ENCODE measurements around the gene MT3. TPM values are rescaled to one million over a fixed set of nuclear protein-coding genes. Genes with fewer than 3 reads are reported as not detected.

The MT3 gene
- polyA plus RNA-seq, 1 of the 3 experiments (the other 2 are of a cell fraction): 0.43 TPM

DNA sequence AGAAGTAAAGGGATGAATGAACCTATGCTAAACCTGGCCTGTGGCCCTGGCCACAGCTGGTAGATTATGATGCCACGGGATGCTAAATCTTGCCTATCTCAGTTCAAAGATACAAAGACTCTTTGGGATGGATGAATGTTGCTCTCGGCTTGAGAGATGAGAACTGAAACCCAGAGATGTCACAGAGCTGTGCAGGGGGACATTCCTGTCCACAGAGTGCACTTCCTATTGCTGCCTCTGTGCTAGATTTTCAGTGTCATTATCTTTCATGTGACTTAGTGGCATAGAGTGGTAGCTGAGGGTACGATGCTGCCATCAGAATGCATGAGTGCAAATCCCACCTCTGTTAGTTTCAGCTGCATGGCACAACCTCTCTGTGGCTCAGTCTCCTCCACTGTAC lies 40.8 kb downstream of the MT3 start:
- Histone ChIP-seq H4K20me1 (ENCODE audit: insufficient read depth) (no peaks in the 10 kb centered on the region), H3K9ac (no peak overlapping the region), H3K27me3 (ENCODE audit: insufficient read depth) (peaks cover 8% of the 10 kb centered on the region; the same call in 1 of the 2 replicates), H3K4me3 (ENCODE audit: low read depth in 2 of 2, low read length in 1 of 2) (no peak overlapping the region), H2AFZ (ENCODE audit: low read depth) (no peak overlapping the region), H3K4me2 (no peak overlapping the region), H3K9me3 (no peaks in the 10 kb centered on the region), H3K36me3 (replicated peaks in 1 of 2; ENCODE audit: control insufficient read depth in 1 of 2, insufficient read depth in 2 of 2, low read length in 1 of 2) (no peaks in the 10 kb centered on the region), H3K79me2 (ENCODE audit: insufficient read depth) (peaks cover 13% of the 10 kb centered on the region; the same call in 1 of the 2 replicates), H3K4me1 (ENCODE audit: control insufficient read depth in 1 of 2, insufficient read depth in 2 of 2, low read depth in 1 of 2, low read length in 1 of 2) (peaks cover 7 to 23% of the 10 kb centered on the region in 2 experiments; a peak in 1 of 4 replicates), H3F3A (replicated peaks; ENCODE audit: insufficient read depth) (peaks cover 7% of the 10 kb centered on the region), H3K9me2 (no peaks in the 10 kb centered on the region), H3K27ac (ENCODE audit: low read depth in 2 of 2, low read length in 1 of 2) (no peak overlapping the region)
- ChIA-PET CTCF (interaction anchor here (1.1 to 1.7 kb wide), 3 partner anchors 12 to 72 kb away, joined by 3 to 6 read pairs (median 5); no protein-coding TSS in a partner anchor), POLR2A (interaction anchor here (0.6 to 1.2 kb wide), 2 partner anchors 12 to 21 kb away, joined by 3 read pairs; no protein-coding TSS in a partner anchor)
- WGBS (ENCODE audit: low lambda C conversion rate): 67% methylated on average over 3 of the region's 3 CpGs
- no peak for TF ChIP-seq TEAD4 (IDR thresholded peaks at IDR 0.05; ENCODE audit: borderline replicate concordance, insufficient read depth)
- no peak for TF ChIP-seq TCF12 (IDR thresholded peaks at IDR 0.05)
- no peak for TF ChIP-seq RCOR1 (IDR thresholded peaks at IDR 0.05; ENCODE audit: low read length)
- no peak for TF ChIP-seq NFIC (IDR thresholded peaks at IDR 0.05; ENCODE audit: borderline replicate concordance)
- TF ChIP-seq, protein P1, sequence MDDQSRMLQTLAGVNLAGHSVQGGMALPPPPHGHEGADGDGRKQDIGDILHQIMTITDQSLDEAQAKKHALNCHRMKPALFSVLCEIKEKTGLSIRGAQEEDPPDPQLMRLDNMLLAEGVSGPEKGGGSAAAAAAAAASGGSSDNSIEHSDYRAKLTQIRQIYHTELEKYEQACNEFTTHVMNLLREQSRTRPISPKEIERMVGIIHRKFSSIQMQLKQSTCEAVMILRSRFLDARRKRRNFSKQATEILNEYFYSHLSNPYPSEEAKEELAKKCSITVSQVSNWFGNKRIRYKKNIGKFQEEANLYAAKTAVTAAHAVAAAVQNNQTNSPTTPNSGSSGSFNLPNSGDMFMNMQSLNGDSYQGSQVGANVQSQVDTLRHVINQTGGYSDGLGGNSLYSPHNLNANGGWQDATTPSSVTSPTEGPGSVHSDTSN (IDR thresholded peaks at IDR 0.05): no peak
- no peak for TF ChIP-seq TAF1 (IDR thresholded peaks at IDR 0.05; ENCODE audit: borderline replicate concordance, low read depth, low read length)
- no peak for TF ChIP-seq EP300 (IDR thresholded peaks at IDR 0.05; ENCODE audit: borderline replicate concordance in 1 of 2, low read depth in 1 of 2, low read length in 1 of 2)
- no peak for TF ChIP-seq CHD2 (IDR thresholded peaks at IDR 0.05; ENCODE audit: low read length, partially characterized antibody)
- DNase-seq: peak; percentile 54

DNA sequence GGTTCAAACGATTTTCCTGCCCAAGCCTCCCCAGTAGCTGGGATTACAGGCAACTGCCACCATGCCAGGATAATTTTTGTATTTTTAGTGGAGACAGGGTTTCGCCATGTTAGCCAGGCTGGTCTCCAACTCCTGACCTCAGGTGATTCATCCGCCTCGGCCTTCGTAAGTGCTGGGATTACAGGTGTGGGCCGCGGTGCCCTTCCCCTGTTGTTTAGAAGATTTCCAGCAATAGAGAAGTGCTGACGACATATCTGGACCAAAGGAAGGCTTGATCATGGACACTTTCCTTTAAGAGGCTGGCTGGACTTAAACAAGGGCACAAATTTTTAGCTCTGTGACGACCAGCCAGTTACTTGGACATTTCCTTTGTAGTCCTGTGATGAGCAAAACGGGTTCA lies 41.9 kb downstream of the MT3 start:
- CTCF ChIA-PET: interaction anchor here (1.1 to 1.7 kb wide), 3 partner anchors 13 to 71 kb away, joined by 3 to 6 read pairs (median 3); no protein-coding TSS in a partner anchor
- Histone ChIP-seq H3K4me1 (ENCODE audit: control insufficient read depth in 1 of 2, insufficient read depth in 2 of 2, low read depth in 1 of 2, low read length in 1 of 2) (peaks cover 7 to 26% of the 10 kb centered on the region in 2 experiments; a peak in 1 of 4 replicates), H3K9me3 (no peaks in the 10 kb centered on the region), H3K4me3 (ENCODE audit: low read depth in 2 of 2, low read length in 1 of 2) (no peak overlapping the region), H3K4me2 (no peak overlapping the region), H3K9ac (no peak overlapping the region), H3F3A (replicated peaks; ENCODE audit: insufficient read depth) (peaks cover 7% of the 10 kb centered on the region), H3K27ac (ENCODE audit: low read depth in 2 of 2, low read length in 1 of 2) (no peak overlapping the region), H3K9me2 (no peaks in the 10 kb centered on the region), H2AFZ (ENCODE audit: low read depth) (no peak overlapping the region), H3K36me3 (replicated peaks in 1 of 2; ENCODE audit: control insufficient read depth in 1 of 2, insufficient read depth in 2 of 2, low read length in 1 of 2) (no peaks in the 10 kb centered on the region), H3K27me3 (ENCODE audit: insufficient read depth) (peaks cover 19% of the 10 kb centered on the region; the same call in 1 of the 2 replicates), H3K79me2 (ENCODE audit: insufficient read depth) (peaks cover 7% of the 10 kb centered on the region; the same call in 1 of the 2 replicates), H4K20me1 (ENCODE audit: insufficient read depth) (no peaks in the 10 kb centered on the region)
- POLR2A ChIA-PET: no interaction called here
- DNase-seq: no peak
- TF ChIP-seq, protein P2, sequence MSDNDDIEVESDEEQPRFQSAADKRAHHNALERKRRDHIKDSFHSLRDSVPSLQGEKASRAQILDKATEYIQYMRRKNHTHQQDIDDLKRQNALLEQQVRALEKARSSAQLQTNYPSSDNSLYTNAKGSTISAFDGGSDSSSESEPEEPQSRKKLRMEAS (IDR thresholded peaks at IDR 0.05; ENCODE audit: low read depth): no peak
- TF ChIP-seq RXRA (IDR thresholded peaks at IDR 0.05; ENCODE audit: borderline replicate concordance, low read depth): no peak
- no peak for TF ChIP-seq FOSL2 (IDR thresholded peaks at IDR 0.05; ENCODE audit: borderline replicate concordance, low read depth)
- no peak for TF ChIP-seq SIN3A (IDR thresholded peaks at IDR 0.05; ENCODE audit: borderline replicate concordance, low read depth, low read length)
- TF ChIP-seq MEF2A (IDR thresholded peaks at IDR 0.05; ENCODE audit: borderline replicate concordance, low read depth): no peak
- no peak for TF ChIP-seq GATA2 (CRISPR knock-in tag; IDR thresholded peaks at IDR 0.05)
- no peak for TF ChIP-seq FOXM1 (IDR thresholded peaks at IDR 0.05; ENCODE audit: low read depth)
- TF ChIP-seq, protein P3, sequence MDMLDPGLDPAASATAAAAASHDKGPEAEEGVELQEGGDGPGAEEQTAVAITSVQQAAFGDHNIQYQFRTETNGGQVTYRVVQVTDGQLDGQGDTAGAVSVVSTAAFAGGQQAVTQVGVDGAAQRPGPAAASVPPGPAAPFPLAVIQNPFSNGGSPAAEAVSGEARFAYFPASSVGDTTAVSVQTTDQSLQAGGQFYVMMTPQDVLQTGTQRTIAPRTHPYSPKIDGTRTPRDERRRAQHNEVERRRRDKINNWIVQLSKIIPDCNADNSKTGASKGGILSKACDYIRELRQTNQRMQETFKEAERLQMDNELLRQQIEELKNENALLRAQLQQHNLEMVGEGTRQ (IDR thresholded peaks at IDR 0.05; ENCODE audit: borderline replicate concordance, low read depth, low read length): no peak
- no peak for TF ChIP-seq SMC3 (IDR thresholded peaks at IDR 0.05; ENCODE audit: low read depth, low read length)
- no peak for TF ChIP-seq CHD2 (IDR thresholded peaks at IDR 0.05; ENCODE audit: low read length, partially characterized antibody)
- no peak for TF ChIP-seq TCF12 (IDR thresholded peaks at IDR 0.05)
- 87% methylated on average over 10 of the region's 10 CpGs for WGBS (ENCODE audit: low lambda C conversion rate)

All from SK-N-SH (cell line).